ENCODE data around the gene LMCD1. TPM values are rescaled to one million over a fixed set of nuclear protein-coding genes. Genes with fewer than 3 reads are reported as not detected.

LMCD1 gene
- total and polyA plus RNA-seq, 2 donors (not counting 1 experiment from before 2014, with no cell fraction given), result 1.4 to 4.9 TPM

DNA sequence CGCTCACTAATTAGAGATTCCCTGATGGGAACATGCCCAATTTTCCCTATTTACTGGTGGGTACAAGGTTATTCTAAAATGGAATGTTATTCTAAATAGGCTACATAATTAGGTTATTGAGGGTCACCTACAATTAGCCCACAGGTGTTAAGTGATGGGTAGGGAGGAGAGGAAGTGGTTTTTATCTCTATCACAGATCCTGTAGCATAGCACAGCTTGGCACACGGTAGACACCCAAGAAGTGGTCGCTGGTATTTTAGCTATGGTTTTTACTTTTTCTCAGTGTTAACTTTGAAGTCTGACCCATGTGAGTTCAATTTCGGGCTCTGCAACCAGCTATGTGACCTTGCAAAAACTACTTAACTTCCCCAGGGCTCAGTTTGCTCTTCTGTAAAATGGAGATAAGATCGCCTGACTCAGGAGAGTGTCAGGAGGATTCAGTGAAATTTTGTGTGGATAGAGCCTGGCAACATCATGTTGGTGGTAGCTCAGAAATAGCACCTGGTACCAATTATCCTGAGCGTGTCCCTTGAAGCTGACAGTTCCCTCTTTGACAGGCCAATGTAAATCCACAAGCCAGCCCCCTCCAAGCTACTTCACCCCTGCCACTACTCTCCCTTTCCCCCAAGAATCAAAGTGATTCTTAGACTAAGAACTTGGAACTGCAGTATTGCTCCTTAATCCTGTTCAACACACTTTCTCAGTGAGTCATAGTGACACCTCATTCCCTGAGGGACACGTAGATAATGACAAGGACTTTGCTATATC is 8.7 kb upstream of the LMCD1 start:
- no peak for DNase-seq
- Histone ChIP-seq H3K79me2 (ENCODE audit: control insufficient read depth, insufficient read depth, low read length) (no peaks in the 10 kb centered on the region), H3K4me2 (replicated peaks; ENCODE audit: low read depth, low read length, poor library complexity, severe bottlenecking) (no peak overlapping the region), H3K4me1 (ENCODE audit: control insufficient read depth in 2 of 2, insufficient read depth in 2 of 2, low read length in 2 of 2) (no peaks in the 10 kb centered on the region), H3K27me3 (replicated peaks in 1 of 4; ENCODE audit: control extremely low read depth in 1 of 4, control insufficient read depth in 3 of 4, insufficient read depth in 4 of 4, low read length in 3 of 4) (peaks cover 0 to 2% (median 0%) of the 10 kb centered on the region in 4 experiments), H3K27ac (ENCODE audit: low read length in 2 of 2) (no peak overlapping the region), H4K20me1 (ENCODE audit: control insufficient read depth, insufficient read depth, low read length, poor library complexity, severe bottlenecking) (no peaks in the 10 kb centered on the region), H2AFZ (ENCODE audit: insufficient read depth, low read depth, low read length, poor library complexity, severe bottlenecking) (no peak overlapping the region), H3K36me3 (replicated peaks in 1 of 2; ENCODE audit: control extremely low read depth in 1 of 2, control insufficient read depth in 1 of 2, extremely low read depth in 1 of 2, insufficient read depth in 2 of 2, low read length in 1 of 2) (no peaks in the 10 kb centered on the region), H3K9ac (ENCODE audit: low read length) (no peak overlapping the region), H3K4me3 (ENCODE audit: control extremely low read depth in 1 of 5, extremely low read depth in 1 of 5, insufficient read depth in 1 of 5, low read depth in 2 of 5, low read length in 4 of 5) (no peak overlapping the region), H3K9me3 (ENCODE audit: control extremely low read depth in 1 of 3, control insufficient read depth in 2 of 3, insufficient read depth in 1 of 3, low read length in 2 of 3) (no peaks in the 10 kb centered on the region)
- TF ChIP-seq, protein P1, sequence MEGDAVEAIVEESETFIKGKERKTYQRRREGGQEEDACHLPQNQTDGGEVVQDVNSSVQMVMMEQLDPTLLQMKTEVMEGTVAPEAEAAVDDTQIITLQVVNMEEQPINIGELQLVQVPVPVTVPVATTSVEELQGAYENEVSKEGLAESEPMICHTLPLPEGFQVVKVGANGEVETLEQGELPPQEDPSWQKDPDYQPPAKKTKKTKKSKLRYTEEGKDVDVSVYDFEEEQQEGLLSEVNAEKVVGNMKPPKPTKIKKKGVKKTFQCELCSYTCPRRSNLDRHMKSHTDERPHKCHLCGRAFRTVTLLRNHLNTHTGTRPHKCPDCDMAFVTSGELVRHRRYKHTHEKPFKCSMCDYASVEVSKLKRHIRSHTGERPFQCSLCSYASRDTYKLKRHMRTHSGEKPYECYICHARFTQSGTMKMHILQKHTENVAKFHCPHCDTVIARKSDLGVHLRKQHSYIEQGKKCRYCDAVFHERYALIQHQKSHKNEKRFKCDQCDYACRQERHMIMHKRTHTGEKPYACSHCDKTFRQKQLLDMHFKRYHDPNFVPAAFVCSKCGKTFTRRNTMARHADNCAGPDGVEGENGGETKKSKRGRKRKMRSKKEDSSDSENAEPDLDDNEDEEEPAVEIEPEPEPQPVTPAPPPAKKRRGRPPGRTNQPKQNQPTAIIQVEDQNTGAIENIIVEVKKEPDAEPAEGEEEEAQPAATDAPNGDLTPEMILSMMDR (IDR thresholded peaks at IDR 0.05), result no peak
- TF ChIP-seq EZH2 (IDR thresholded peaks at IDR 0.05; ENCODE audit: borderline replicate concordance, insufficient read depth, low read depth, low read length, poor library complexity, severe bottlenecking), result no peak
- intact Hi-C loops (cut with micrococcal nuclease), result no loop called here
- Mint-ChIP-seq H3K4me1 (no peaks in the 10 kb centered on the region), H3K27me3 (peaks cover 9% of the 10 kb centered on the region), H3K9me3 (ENCODE audit: insufficient read depth) (no peaks in the 10 kb centered on the region), H3K4me3 (no peak overlapping the region), H3K27ac (no peak overlapping the region)
- 96% methylated on average over 2 of the region's 7 CpGs for WGBS (ENCODE audit: insufficient coverage)
- CTCF ChIA-PET, result no interaction called here
- no peak for ATAC-seq (ENCODE audit: low read depth)
- POLR2A ChIA-PET, result no interaction called here

DNA sequence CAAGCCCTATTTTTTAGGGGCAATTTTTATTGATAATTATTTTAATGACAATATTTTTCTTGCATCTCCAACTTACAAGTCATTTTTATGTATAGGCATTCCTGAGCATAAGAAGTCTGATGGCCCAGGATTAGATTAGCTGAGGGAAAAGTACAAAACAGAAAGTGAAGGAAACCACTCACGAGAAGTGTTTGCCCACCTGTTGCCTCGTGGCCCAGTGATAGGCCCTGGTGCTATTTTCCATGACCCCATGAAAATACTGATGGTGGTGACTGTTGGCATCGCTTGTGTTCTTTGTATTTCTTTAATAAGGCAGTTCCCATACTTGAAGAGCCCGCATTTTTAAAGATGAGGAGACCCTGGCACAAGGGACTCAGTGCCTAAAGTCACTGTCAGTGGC is 7.9 kb upstream of the LMCD1 start:
- H3K4me1 ChIP-seq (ENCODE audit: control insufficient read depth in 2 of 2, insufficient read depth in 2 of 2, low read length in 2 of 2), result no peaks in the 10 kb centered on the region
- no peak for TF ChIP-seq EZH2 (IDR thresholded peaks at IDR 0.05; ENCODE audit: borderline replicate concordance, insufficient read depth, low read depth, low read length, poor library complexity, severe bottlenecking)
- TF ChIP-seq, protein P1 (IDR thresholded peaks at IDR 0.05), result no peak
- ChIA-PET POLR2A (no interaction called here), CTCF (no interaction called here)
- Mint-ChIP-seq H3K4me3 (no peak overlapping the region), H3K9me3 (ENCODE audit: insufficient read depth) (no peaks in the 10 kb centered on the region), H3K27ac (no peak overlapping the region), H3K27me3 (peaks cover 9% of the 10 kb centered on the region), H3K4me1 (no peaks in the 10 kb centered on the region)
- H3K4me2 ChIP-seq (replicated peaks; ENCODE audit: low read depth, low read length, poor library complexity, severe bottlenecking), result no peak overlapping the region
- WGBS (ENCODE audit: insufficient coverage), result 100% methylated on average over 4 of the region's 4 CpGs
- H3K79me2 ChIP-seq (ENCODE audit: control insufficient read depth, insufficient read depth, low read length), result no peaks in the 10 kb centered on the region
- H3K27me3 ChIP-seq (replicated peaks in 1 of 4; ENCODE audit: control extremely low read depth in 1 of 4, control insufficient read depth in 3 of 4, insufficient read depth in 4 of 4, low read length in 3 of 4), result peaks cover 0 to 2% (median 0%) of the 10 kb centered on the region in 4 experiments
- H4K20me1 ChIP-seq (ENCODE audit: control insufficient read depth, insufficient read depth, low read length, poor library complexity, severe bottlenecking), result no peaks in the 10 kb centered on the region
- ATAC-seq (ENCODE audit: low read depth), result no peak
- H3K9ac ChIP-seq (ENCODE audit: low read length), result no peak overlapping the region
- no peak overlapping the region for H3K27ac ChIP-seq (ENCODE audit: low read length in 2 of 2)
- H3K4me3 ChIP-seq (ENCODE audit: control extremely low read depth in 1 of 5, extremely low read depth in 1 of 5, insufficient read depth in 1 of 5, low read depth in 2 of 5, low read length in 4 of 5), result no peak overlapping the region
- intact Hi-C loops (cut with micrococcal nuclease), result no loop called here
- H2AFZ ChIP-seq (ENCODE audit: insufficient read depth, low read depth, low read length, poor library complexity, severe bottlenecking), result no peak overlapping the region
- no peak for DNase-seq
- no peaks in the 10 kb centered on the region for H3K36me3 ChIP-seq (replicated peaks in 1 of 2; ENCODE audit: control extremely low read depth in 1 of 2, control insufficient read depth in 1 of 2, extremely low read depth in 1 of 2, insufficient read depth in 2 of 2, low read length in 1 of 2)
- no peaks in the 10 kb centered on the region for H3K9me3 ChIP-seq (ENCODE audit: control extremely low read depth in 1 of 3, control insufficient read depth in 2 of 3, insufficient read depth in 1 of 3, low read length in 2 of 3)
